Stimulated activated CD4-positive, alpha-beta T cell treated with anti-CD3 and anti-CD28 coated beads, Interleukin-4, amount 100 ng/mL, for 24 hours (primary cell): ENCODE results near the gene ST7L.
"Not testable (repeated sequence)": the region's sequence is repeated elsewhere in the genome, so short reads cannot be mapped to it uniquely, and the experiment has no call there.

Experiments used
- DNase-seq: peaks from one replicate; pipeline ENCODE4 v3.0.0-alpha.2; 2020

Gene ST7L

GRCh38 chr1:112513112-112513870, 105.7 kb downstream of the ST7L start:
- no peak for DNase-seq

GRCh38 chr1:112511897-112512296, 107.0 kb downstream of the ST7L start:
- no peak for DNase-seq

DNA sequence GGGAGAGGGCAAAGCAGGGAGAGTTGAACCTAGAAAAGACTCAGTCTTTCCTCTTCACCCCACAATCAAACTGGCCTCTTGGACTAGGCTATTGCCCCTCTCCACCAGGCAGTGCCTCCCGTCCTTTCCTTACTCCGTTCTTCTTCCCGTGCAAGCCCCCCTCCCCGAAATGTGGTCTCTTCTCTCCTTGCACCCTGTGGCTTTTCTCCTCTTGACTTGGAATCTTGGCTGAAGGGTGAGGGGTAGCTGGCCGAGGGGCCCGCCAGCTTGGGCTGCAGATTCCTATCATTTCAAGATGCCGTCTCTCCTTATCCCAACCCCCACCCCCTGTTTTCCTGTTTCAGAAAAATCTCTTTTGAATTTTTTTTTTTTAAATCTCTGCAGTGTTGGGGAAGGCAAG, 108.6 kb downstream of the ST7L start:
- no peak for DNase-seq

GRCh38 chr1:112509660-112510178, 109.2 kb downstream of the ST7L start:
- no peak for DNase-seq

GRCh38 chr1:112509005-112509659, 109.8 kb downstream of the ST7L start:
- peak; percentile 10 for DNase-seq

GRCh38 chr1:112508278-112509004, 110.5 kb downstream of the ST7L start, which contains the start of gene WNT2B:
Gene WNT2B (plus strand): TSS chr1:112508965. CDS start chr1:112509263, 298 bp downstream.
- peak; percentile 41 for DNase-seq

- DNase-seq: peak; percentile 21
These were observed 111.0 kb downstream of the ST7L start for GRCh38 chr1:112507921-112508277.

DNA sequence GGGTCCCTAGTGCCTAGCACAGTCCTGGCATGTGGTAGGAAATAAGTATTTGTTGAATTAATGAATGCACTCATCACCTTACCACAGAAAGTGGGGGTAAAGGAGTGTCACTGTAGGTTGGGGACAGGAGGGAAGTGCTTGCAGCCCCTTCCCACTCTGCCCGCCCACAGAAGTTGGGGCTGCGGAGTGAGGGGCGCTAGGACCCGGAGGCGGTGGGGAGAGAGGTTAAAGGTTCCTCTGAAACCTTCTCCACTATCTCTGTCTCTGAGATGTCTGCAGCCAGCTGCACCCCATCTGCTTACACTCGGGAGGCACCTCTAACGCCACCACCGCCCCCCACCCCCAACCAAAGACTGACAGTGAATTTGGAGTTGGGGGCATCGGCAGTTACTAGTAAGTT, 111.6 kb downstream of the ST7L start:
- DNase-seq: no peak

GRCh38 chr1:112506731-112507130, 112.2 kb downstream of the ST7L start:
- no peak for DNase-seq

DNA sequence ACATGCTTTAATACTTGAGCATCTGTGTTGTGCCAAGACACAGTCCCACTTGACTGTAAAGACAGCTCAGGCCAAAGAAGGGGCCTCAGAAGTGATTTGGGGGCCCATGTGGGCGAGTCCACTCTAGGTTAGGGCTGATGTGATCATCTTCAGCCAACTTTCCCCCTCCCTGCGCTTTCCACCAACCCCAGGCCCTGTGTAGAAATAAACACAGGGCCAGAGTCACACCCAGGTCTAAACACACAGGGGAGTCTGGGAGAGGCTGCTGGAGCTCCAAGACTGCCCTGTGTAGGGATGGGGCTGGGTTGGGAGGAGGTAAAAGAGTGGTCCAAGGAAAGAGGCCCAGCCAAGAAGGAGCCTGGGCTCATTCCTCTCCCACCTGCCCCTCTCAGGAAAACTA, 112.6 kb downstream of the ST7L start:
- no peak for DNase-seq

DNA sequence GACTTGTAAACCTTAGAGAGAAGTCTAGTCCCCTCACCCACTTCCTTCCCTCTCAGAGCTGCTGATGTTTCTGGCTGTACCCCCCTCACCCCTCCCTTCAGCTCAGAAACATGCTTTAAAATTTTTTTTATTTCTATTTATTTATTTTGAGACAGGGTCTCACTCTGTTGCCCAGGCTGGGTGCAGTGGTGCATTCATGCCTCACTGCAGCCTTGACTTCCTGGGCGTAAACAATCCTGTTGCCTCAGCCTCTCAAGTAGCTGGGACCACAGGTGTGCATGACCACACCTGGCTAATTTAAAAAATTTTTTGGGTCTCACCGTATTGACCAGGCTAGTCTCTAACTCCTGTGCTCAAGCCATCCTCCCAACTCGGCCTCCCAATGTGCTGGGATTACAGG, 113.1 kb downstream of the ST7L start:
- no peak for DNase-seq

- DNase-seq: no peak
These were observed 113.5 kb downstream of the ST7L start for GRCh38 chr1:112505400-112505785.

GRCh38 chr1:112504661-112505399, 114.1 kb downstream of the ST7L start:
- DNase-seq: no peak

- no peak for DNase-seq
These were observed 114.8 kb downstream of the ST7L start for GRCh38 chr1:112504001-112504660.

DNA sequence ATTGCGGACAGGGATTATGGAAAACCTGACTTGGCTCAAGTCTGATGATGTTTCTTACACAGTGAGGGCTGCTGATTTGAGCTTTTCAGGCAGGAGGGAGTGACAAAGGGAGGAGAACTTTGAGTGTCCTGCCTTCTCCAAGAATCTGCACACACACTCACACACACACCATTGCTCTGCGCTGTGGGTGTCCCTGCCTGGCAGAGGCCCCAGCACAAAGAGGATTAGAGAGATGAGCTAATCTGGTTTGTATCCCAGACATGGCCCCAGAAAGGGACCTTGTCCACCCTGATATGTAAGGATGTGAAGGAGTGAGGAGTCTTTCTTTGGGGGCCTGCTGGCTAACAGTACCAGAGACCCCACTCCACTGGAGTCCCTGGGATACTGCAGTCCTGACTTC, 116.1 kb downstream of the ST7L start:
- DNase-seq: no peak

DNA sequence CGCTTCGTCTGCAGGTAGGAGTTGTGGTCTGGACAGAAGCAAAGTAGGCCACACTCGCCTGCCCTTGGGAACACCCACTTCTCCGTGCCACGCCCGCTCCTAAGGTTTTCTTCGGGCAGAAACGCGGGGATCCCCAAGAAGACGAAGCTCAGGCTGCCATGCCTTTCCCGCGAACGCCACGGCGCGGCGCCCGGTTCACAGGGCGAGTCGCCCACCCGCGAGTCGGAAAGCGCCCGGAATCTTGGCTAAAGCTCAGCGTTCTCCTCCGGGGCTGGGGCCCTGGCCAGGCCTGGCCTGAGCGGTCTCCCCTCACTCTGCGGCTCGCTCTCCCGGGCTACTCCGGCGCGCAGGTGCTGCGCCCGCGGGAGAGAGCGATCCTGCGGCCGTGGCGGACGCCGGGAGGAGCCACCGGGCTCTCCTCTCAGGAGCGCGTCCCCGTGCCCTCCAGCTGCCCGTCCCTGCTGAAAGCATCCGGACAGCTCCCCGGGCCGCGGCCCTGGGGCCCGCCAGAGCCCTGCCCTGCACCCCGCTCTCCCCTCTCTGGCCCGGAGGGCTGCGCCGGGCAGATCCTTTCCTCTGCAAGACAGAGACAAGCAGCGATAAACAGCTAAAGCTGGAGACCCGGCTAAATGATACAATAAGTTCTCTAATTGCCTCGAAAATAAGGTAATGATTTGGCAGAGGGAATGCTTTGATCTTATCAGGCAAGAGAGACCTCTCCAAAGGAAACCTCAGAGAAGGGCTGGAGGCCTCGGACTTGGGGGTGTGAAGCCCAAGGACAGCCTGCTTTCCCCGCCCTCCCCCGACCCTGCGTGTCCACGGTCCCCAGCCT, 116.9 kb downstream of the ST7L start:
- peak; percentile 57 for DNase-seq

- DNase-seq: no peak
These were observed 122.7 kb downstream of the ST7L start for GRCh38 chr1:112496290-112496689.

GRCh38 chr1:112493351-112493750, 125.6 kb downstream of the ST7L start:
- DNase-seq: no peak

GRCh38 chr1:112492076-112492475, 126.9 kb downstream of the ST7L start:
- DNase-seq: no peak

DNA sequence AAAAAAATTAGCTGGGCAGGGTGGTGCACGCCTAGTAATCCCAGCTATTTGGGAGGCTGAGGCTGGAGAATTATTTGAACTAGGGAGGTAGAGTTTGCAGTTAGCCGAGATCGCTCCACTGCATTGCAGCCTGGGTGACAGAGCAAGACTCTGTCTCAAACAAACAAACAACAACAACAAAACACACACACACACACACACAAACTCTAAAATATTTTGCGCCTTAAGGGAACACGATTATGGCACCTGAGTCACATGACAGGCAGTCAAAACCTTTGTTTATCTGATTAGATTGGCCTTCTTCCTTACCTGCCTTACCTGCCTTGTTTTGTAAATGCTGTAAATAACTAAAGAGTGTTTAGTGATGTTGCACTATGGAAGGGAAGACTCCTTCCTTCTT, 130.8 kb downstream of the ST7L start:
- no peak for DNase-seq

DNA sequence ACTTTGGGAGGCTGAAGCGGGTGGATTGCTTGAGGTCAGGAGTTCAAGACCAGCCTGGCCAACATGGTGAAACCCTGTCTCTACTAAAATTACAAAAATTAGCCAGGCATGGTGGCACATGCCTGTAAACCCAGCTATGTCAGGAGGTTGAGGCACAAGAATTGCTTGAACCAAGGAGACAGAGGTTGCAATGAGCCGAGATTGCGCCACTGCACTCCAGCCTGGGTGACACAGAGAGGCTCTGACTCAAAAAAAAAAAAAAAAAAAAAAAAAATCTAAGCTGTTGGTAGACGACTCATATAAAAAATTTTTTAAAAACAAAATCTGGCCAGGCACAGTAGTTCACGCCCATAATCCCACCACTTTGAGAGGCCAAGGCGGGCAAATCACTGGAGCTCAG, 131.3 kb downstream of the ST7L start:
- DNase-seq: not testable (repeated sequence)
